Measurements from ENCODE around the gene MAS1L.

Gene MAS1L

DNA sequence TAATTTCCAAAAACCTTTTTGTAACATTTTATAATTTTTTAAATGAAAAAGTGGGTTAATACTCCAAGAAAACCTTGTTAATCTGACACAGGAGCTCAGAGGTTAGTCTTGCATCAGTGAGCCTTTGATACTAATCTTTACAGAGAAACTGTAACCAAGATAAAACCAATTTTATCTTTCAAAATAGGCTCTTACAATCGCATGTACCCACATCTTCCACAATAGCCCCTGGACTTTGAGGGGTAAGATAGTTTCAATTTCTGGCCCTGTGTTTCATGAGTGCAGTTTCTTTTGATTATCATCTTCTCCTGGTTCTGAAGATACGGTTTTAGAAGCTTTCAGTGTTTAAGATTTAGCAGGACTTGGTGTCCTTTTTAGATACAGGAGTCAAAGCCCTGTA, 34.5 kb upstream of the MAS1L start:
- DNase-seq (ENCODE audit: low read depth), result no peak
- H3K4me3 ChIP-seq (ENCODE audit: low read depth, low read length), result no peak overlapping the region
- TF ChIP-seq, protein P1, sequence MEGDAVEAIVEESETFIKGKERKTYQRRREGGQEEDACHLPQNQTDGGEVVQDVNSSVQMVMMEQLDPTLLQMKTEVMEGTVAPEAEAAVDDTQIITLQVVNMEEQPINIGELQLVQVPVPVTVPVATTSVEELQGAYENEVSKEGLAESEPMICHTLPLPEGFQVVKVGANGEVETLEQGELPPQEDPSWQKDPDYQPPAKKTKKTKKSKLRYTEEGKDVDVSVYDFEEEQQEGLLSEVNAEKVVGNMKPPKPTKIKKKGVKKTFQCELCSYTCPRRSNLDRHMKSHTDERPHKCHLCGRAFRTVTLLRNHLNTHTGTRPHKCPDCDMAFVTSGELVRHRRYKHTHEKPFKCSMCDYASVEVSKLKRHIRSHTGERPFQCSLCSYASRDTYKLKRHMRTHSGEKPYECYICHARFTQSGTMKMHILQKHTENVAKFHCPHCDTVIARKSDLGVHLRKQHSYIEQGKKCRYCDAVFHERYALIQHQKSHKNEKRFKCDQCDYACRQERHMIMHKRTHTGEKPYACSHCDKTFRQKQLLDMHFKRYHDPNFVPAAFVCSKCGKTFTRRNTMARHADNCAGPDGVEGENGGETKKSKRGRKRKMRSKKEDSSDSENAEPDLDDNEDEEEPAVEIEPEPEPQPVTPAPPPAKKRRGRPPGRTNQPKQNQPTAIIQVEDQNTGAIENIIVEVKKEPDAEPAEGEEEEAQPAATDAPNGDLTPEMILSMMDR (IDR thresholded peaks at IDR 0.05; ENCODE audit: control insufficient read depth, extremely low read depth, insufficient read depth), result no peak

DNA sequence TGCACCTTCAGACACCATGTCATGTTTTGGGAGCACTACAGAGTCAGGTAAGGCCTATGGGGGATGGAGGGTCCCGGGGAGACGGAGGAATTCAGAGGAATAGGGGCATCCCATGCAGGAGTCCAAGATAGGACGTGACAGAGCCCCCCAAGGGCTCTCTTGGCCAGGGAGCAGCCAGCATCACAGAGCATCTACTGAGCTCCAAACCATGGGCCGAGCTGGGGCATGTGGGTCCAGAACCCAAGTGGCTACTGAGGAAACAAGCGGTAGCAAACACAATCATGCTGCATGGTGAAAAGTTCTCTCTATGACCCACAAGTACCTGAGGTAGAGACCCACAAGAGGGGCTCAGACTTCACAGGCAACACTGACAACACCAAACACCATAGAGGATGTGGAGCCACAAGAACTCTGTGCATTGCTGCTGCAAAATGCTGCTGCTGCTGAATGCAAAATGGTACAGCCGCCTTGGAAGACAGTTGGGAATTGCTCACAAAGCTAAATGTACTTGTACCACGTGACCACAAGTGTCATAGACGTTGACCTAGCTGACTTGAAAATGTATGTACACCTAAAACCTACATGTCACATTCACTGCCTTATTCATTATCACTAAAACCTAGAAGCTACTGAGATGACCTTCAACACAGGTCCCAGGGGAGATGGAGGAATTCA, 33.4 kb upstream of the MAS1L start:
- no peak overlapping the region for H3K4me3 ChIP-seq (ENCODE audit: low read depth, low read length)
- TF ChIP-seq, protein P1 (IDR thresholded peaks at IDR 0.05; ENCODE audit: control insufficient read depth, extremely low read depth, insufficient read depth), result no peak
- DNase-seq (ENCODE audit: low read depth), result no peak

DNA sequence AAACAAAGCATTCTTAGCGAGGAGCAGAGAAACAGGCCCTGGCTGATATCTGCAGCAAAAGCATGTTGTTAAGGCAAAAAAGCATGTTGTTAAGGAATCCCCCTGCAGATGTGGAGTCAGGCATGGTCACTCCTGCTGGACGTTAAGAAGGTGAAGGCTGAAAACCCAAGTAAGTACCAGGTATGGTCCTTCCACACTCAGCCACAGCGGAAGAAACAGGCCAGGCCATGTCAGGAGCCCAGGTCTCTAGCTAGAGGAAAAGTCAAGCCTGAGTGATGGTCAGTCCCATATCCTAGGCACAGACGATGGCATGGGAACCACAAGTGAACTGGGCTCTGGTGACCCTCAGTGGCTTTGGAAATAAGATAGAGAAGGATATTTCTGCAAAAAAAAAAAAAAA, 32.5 kb upstream of the MAS1L start:
- no peak overlapping the region for H3K4me3 ChIP-seq (ENCODE audit: low read depth, low read length)
- DNase-seq (ENCODE audit: low read depth), result no peak

DNA sequence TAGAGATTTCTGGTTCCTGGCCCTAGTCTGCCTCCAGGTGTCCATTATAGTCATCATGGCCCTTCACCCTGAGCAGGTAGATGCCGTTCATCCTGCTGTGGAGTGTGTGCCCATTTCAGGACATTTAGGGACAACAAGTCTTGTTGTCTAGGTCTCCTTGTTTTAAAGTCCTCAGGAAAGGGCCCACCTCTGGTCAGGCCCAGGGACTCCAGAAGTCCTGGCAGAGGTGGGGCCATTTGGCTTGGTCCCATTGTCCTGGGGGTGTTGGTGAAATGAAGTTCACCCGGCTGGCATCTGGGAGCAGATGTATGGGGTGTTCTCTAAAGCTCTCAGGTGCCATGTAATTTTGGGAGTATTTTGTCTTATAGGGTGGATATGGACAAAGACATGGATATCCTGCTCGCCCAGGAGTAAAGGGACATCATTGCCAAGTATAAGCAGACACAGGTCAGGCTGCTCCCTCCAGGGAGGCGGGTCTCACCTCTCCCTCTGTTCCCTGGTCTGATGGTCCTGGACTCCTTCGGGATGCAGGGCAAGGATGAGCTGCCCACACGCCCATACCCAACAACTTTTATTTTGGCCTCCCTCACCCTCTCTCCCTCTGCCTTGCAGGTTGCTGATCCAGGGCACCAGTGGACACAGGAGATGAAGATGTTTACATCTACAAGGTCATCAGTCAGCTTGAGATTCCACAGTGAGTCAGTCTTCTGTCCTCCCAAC, 31.7 kb upstream of the MAS1L start:
- H3K4me3 ChIP-seq (ENCODE audit: low read depth, low read length), result no peak overlapping the region

More for the DNA sequence above, 32.5 kb upstream of the MAS1L start:
- TF ChIP-seq, protein P1 (IDR thresholded peaks at IDR 0.05; ENCODE audit: control insufficient read depth, extremely low read depth, insufficient read depth), result no peak

DNA sequence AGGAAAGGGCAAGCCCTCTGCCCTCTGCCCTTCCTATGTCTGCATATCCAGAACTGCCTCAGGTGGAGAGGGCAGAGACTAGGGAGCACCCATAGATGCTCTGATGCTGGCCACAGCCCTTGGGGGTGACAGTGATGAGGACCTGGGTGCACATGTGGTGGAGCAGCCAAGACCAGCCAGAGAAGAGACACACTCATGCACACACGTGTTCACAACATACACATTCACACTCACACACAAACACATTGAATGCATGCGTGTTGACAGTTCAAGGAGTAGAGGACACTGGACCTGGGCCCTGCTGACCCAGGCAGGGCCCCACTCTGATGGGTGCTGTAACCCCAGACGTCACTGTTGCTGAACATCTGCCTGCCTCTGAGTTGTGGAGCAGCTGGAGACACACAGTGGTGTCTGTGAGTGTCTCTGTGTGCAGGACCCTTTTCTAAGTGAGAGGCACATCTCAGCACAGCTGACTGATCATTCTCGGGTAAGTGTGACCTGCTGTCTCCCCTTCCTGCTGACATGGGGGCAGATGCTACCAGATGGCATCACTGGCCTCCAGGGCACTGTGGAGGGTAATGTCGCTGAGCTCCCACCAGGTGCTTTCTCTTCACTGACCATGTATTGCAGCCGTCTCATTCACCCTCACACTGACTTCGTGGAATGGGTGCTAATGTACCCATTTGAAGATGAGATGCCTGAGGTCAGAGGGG, 30.1 kb upstream of the MAS1L start:
- H3K4me3 ChIP-seq (ENCODE audit: low read depth, low read length), result no peak overlapping the region
- TF ChIP-seq, protein P1 (IDR thresholded peaks at IDR 0.05; ENCODE audit: control insufficient read depth, extremely low read depth, insufficient read depth), result no peak
- DNase-seq (ENCODE audit: low read depth), result no peak

More for the DNA sequence above, 31.7 kb upstream of the MAS1L start:
- TF ChIP-seq, protein P1 (IDR thresholded peaks at IDR 0.05; ENCODE audit: control insufficient read depth, extremely low read depth, insufficient read depth), result no peak
- DNase-seq (ENCODE audit: low read depth), result no peak

DNA sequence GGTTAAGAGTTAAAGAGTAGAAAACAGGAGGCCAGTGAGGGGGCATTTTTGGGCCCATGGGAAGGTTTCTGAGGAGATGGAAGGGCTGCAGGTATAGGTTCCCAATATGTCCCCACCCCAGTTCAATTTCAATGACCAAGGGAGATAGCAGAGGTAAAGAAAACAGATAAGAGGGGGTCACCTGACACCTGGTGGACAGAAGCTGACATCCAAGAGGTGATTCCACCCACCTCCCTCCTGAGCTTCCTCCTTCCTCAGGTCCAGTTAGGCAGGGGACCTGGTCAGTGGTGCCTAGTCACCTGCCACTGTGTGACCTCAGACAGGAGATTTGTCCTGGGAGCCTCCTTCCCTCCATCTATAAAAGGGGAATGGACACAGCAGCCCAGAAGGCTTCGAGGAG, 29.5 kb upstream of the MAS1L start:
- no peak overlapping the region for H3K4me3 ChIP-seq (ENCODE audit: low read depth, low read length)
- TF ChIP-seq, protein P1 (IDR thresholded peaks at IDR 0.05; ENCODE audit: control insufficient read depth, extremely low read depth, insufficient read depth), result no peak
- DNase-seq (ENCODE audit: low read depth), result no peak

All from LNCaP clone FGC (cell line).